ENCODE results near the gene UCKL1.
A peak's percentile ranks its signal among the peaks of the same experiment; 100 is the strongest.

The UCKL1 gene

GRCh38 chr20:63955827-63956663 is at the start of gene UCKL1:
Gene UCKL1, minus strand, starts transcription at chr20:63956416. Its CDS starts 44 bp downstream, at chr20:63956372.
- Mint-ChIP-seq H3K4me1 (ENCODE audit: low read depth) (peaks cover 23% of the 10 kb centered on the region), H3K9me3 (no peaks in the 10 kb centered on the region), H3K4me3 (peak within 1 kb of the TSS; percentile 82), H3K27ac (peak within 1 kb of the TSS; percentile 86), H3K27me3 (ENCODE audit: low read depth) (no peaks in the 10 kb centered on the region), H3K36me3 (ENCODE audit: low read depth) (peaks cover 11% of the 10 kb centered on the region)
- peak; percentile 89 for DNase-seq (ENCODE audit: low spot score)

DNA sequence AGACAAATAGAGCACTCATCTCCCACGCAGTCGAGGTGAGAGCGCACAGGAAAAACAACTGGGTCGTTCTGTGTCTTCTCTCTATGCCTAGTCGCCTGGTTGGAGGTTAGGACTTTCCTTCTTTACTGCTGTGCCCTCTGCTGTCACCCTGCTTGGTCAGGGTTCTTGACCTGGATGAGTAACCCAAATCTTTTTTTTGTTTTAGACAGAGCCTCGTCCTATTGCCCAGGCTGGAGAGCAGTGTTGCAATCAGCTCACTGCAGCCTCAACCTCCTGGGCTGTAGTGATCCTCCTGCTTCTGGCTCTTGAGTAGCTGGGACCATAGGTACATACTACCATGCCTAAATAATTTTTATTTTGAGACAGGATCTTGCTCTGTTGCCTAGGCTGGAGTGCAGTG is 49.2 kb upstream of the UCKL1 start:
- Mint-ChIP-seq H3K27ac (no peak overlapping the region), H3K27me3 (ENCODE audit: low read depth) (no peaks in the 10 kb centered on the region), H3K9me3 (peaks cover 10% of the 10 kb centered on the region), H3K4me1 (ENCODE audit: low read depth) (peaks cover 13% of the 10 kb centered on the region), H3K4me3 (no peak overlapping the region), H3K36me3 (ENCODE audit: low read depth) (peaks cover 55% of the 10 kb centered on the region)
- no peak for DNase-seq (ENCODE audit: low spot score)

- no peak for DNase-seq (ENCODE audit: low spot score)
- Mint-ChIP-seq H3K9me3 (peaks cover 6% of the 10 kb centered on the region), H3K4me3 (no peak overlapping the region), H3K36me3 (ENCODE audit: low read depth) (peaks cover 53% of the 10 kb centered on the region), H3K27ac (no peak overlapping the region), H3K4me1 (ENCODE audit: low read depth) (peaks cover 4% of the 10 kb centered on the region), H3K27me3 (ENCODE audit: low read depth) (no peaks in the 10 kb centered on the region)
Measured at GRCh38 chr20:64003960-64004725, 47.9 kb upstream of the UCKL1 start.

GRCh38 chr20:64001607-64002011 is 45.4 kb upstream of the UCKL1 start:
- peaks cover 46% of the 10 kb centered on the region for H3K36me3 Mint-ChIP-seq (ENCODE audit: low read depth)
- H3K4me3 Mint-ChIP-seq, result no peak overlapping the region
- H3K27ac Mint-ChIP-seq, result no peak overlapping the region
- H3K4me1 Mint-ChIP-seq (ENCODE audit: low read depth), result no peaks in the 10 kb centered on the region
- no peak for DNase-seq (ENCODE audit: low spot score)
- no peaks in the 10 kb centered on the region for H3K27me3 Mint-ChIP-seq (ENCODE audit: low read depth)
- no peaks in the 10 kb centered on the region for H3K9me3 Mint-ChIP-seq

DNA sequence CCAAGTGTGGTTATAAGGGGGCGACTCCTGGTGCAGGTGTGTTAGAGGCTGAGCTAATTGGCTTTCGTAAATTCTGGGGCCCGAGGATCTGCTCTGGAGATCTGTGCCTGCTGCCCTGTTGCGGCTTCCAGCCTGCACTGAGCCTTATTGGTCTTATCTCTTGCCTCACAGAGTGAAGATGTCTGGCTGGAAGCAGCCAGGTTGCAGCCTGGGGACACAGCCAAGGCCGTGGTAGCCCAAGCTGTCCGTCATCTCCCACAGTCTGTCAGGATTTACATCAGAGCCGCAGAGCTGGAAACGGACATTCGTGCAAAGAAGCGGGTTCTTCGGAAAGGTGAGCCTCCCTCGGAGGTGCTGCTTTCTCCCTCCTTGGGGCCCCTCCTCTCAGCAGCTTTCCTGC is 44.7 kb upstream of the UCKL1 start:
- H3K27me3 Mint-ChIP-seq (ENCODE audit: low read depth), result no peaks in the 10 kb centered on the region
- H3K4me1 Mint-ChIP-seq (ENCODE audit: low read depth), result no peaks in the 10 kb centered on the region
- H3K9me3 Mint-ChIP-seq, result no peaks in the 10 kb centered on the region
- peaks cover 48% of the 10 kb centered on the region for H3K36me3 Mint-ChIP-seq (ENCODE audit: low read depth)
- no peak for DNase-seq (ENCODE audit: low spot score)
- H3K4me3 Mint-ChIP-seq, result no peak overlapping the region
- H3K27ac Mint-ChIP-seq, result no peak overlapping the region

DNA sequence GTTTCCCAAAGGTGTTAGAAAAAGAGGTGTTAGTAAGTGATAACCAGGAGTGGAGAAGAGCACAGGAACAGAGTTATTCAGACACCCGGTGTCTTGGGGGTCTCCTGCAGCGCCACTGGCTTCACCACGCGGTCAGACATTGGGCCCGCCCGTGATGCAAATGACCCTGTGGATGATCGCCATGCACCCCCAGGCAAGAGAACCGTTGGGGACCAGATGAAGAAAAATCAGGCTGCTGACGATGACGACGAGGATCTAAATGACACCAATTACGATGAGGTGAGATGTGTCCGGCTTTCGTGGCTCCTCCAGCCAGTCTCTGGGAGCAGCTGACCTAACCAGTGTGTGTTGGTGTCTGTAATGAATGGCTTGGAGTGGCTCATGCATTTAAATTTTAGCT is 26.7 kb upstream of the UCKL1 start:
- no peaks in the 10 kb centered on the region for H3K27me3 Mint-ChIP-seq (ENCODE audit: low read depth)
- H3K4me1 Mint-ChIP-seq (ENCODE audit: low read depth), result peaks cover 35% of the 10 kb centered on the region
- peak overlapping the region; percentile 58 for H3K4me3 Mint-ChIP-seq
- H3K9me3 Mint-ChIP-seq, result no peaks in the 10 kb centered on the region
- DNase-seq (ENCODE audit: low spot score), result no peak
- peak overlapping the region; percentile 75 for H3K27ac Mint-ChIP-seq
- peaks cover 36% of the 10 kb centered on the region for H3K36me3 Mint-ChIP-seq (ENCODE audit: low read depth)

DNA sequence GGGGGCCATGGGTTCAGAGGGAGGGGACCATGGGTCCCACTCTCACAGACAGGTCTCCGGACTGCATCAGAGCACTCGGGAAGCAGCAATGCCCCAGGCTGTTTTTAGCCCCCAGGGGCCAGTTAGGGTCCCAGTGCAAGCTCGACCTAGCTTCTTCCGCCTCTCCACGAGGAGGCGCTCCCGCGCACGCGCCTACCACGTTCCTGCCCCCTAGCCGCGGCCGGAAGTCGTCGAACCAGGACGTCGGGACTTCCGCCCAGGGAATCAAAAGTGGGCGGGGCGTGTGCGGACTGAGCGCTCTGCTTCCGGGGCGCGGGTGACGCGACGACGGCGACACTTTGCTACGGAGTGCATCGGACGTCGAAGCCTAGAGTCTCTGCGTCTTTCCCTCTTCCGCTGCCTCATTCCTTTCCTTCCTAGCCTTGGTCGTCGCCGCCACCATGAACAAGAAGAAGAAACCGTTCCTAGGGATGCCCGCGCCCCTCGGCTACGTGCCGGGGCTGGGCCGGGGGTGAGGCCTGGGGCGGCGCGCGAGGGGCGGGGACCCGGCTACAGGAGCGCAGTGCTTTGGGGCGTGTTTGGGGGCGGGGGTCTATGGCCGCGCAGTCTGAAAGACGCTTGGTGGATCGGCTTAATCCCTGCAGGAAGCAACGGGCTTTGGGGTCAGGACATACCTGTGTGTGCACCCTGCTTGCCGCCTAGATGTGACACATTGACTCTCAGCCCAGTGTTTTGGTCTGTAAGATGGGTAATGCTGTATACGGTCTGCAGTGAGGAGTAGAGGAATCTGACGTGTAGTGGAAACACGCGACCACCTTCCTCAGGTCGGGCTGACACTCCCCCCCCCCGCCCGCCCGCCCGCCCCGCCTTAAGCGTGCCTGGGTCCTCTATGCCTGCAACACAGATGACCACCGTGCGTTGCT is 24.9 kb upstream of the UCKL1 start, which contains the start of gene PRPF6:
TSS of gene PRPF6 (plus strand) at position 327 of the 923 bp plus-strand sequence. CDS start at position 441, 114 bp downstream.
- Mint-ChIP-seq H3K4me1 (ENCODE audit: low read depth) (peaks cover 52% of the 10 kb centered on the region), H3K27ac (peak within 1 kb of the TSS; percentile 97), H3K9me3 (no peaks in the 10 kb centered on the region), H3K27me3 (ENCODE audit: low read depth) (no peaks in the 10 kb centered on the region), H3K36me3 (ENCODE audit: low read depth) (peaks cover 38% of the 10 kb centered on the region), H3K4me3 (peak within 1 kb of the TSS; percentile 88)
- DNase-seq (ENCODE audit: low spot score), result peak; percentile 94

DNA sequence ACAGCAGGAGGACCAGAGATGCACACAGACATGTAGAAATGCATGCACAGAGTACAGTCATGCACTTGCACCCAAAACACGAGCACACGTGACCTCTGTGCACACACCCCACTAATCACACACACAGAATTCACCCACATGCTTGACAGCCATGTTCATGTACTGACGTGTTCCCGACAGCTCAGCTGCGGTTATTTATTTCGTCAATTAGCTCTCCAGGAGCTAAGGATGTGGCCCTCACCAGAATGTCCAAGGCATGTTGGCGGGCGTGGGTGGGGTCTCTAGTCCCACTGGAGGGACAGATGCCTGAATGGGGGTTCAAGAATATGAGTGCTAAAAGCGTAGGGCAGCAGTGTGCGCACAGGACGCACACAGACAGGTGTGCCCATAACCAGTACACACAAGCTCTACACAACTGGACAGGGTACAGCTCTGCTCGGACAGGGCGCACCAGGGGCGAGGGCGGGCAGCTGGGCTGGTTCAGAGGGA is 24.1 kb upstream of the UCKL1 start:
- no peak for DNase-seq (ENCODE audit: low spot score)
- H3K36me3 Mint-ChIP-seq (ENCODE audit: low read depth), result peaks cover 33% of the 10 kb centered on the region

GRCh38 chr20:63979557-63980316 is 23.5 kb upstream of the UCKL1 start, which contains the start of gene SAMD10:
Gene SAMD10, minus strand, starts transcription at chr20:63979642. Its CDS starts 175 bp downstream, at chr20:63979467.
- Mint-ChIP-seq H3K4me1 (ENCODE audit: low read depth) (peaks cover 53% of the 10 kb centered on the region), H3K27me3 (ENCODE audit: low read depth) (no peaks in the 10 kb centered on the region), H3K9me3 (no peaks in the 10 kb centered on the region), H3K27ac (peak within 1 kb of the TSS; percentile 97), H3K36me3 (ENCODE audit: low read depth) (peaks cover 34% of the 10 kb centered on the region), H3K4me3 (peak within 1 kb of the TSS; percentile 89)
- DNase-seq (ENCODE audit: low spot score), result peak; percentile 73

More for the DNA sequence above, 24.1 kb upstream of the UCKL1 start:
- Mint-ChIP-seq H3K4me3 (peak overlapping the region; percentile 88), H3K27me3 (ENCODE audit: low read depth) (no peaks in the 10 kb centered on the region), H3K27ac (peak overlapping the region; percentile 97), H3K9me3 (no peaks in the 10 kb centered on the region), H3K4me1 (ENCODE audit: low read depth) (peaks cover 53% of the 10 kb centered on the region)

DNA sequence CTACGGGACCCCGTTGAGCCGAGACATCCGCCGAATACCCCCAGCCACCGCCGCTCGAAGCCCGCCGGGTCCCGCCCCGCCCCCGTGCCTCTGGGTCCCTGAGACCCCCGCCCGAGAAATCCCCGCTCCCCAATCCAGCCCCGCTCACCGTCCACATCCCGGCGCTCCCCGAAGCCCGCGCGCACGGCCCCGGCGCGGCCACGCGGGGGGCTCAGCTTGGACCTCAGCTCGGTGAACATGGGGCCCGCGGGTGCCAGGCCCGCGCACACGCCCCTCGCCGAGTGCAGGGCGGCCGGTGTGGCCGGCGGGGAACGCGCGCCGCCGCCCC is 23.0 kb upstream of the UCKL1 start:
- Mint-ChIP-seq H3K36me3 (ENCODE audit: low read depth) (peaks cover 30% of the 10 kb centered on the region), H3K4me1 (ENCODE audit: low read depth) (peaks cover 49% of the 10 kb centered on the region), H3K9me3 (no peaks in the 10 kb centered on the region), H3K27ac (peak overlapping the region; percentile 88), H3K27me3 (ENCODE audit: low read depth) (no peaks in the 10 kb centered on the region), H3K4me3 (peak overlapping the region; percentile 89)
- DNase-seq (ENCODE audit: low spot score), result no peak

GRCh38 chr20:63978319-63979228 is 22.4 kb upstream of the UCKL1 start:
- Mint-ChIP-seq H3K4me3 (peak overlapping the region; percentile 89), H3K4me1 (ENCODE audit: low read depth) (peaks cover 52% of the 10 kb centered on the region), H3K27me3 (ENCODE audit: low read depth) (no peaks in the 10 kb centered on the region), H3K36me3 (ENCODE audit: low read depth) (peaks cover 33% of the 10 kb centered on the region), H3K9me3 (no peaks in the 10 kb centered on the region), H3K27ac (peak overlapping the region; percentile 88)
- peak; percentile 81 for DNase-seq (ENCODE audit: low spot score)

GRCh38 chr20:63977739-63978276 is 21.6 kb upstream of the UCKL1 start:
- Mint-ChIP-seq H3K27ac (peak overlapping the region; percentile 88), H3K27me3 (ENCODE audit: low read depth) (no peaks in the 10 kb centered on the region), H3K4me3 (peak overlapping the region; percentile 89), H3K36me3 (ENCODE audit: low read depth) (peaks cover 29% of the 10 kb centered on the region), H3K4me1 (ENCODE audit: low read depth) (peaks cover 51% of the 10 kb centered on the region), H3K9me3 (no peaks in the 10 kb centered on the region)
- peak; percentile 76 for DNase-seq (ENCODE audit: low spot score)

Measured in T-helper 2 cell treated with Interferon-gamma antibody and Interleukin-4, amounts not matched to agents 5 μg/mL and 100 μg/mL, for 36 hours (primary cell).